Keratinocyte (primary cell): ENCODE measurements around the gene GPALPP1. TPM values are rescaled to one million over a fixed set of nuclear protein-coding genes. Genes with fewer than 3 reads are reported as not detected.

Experiments used
- DNase-seq: peaks from one replicate; pipeline ENCODE4 v3.0.0-alpha.2; 2011; ENCODE audit warnings: low read depth, missing footprints, low spot score
- FAIRE-seq: peaks from 2 replicates; lab custom pipeline; 2011; peaks lifted over from hg19 to GRCh38; lab: Jason Lieb, UNC
- H2AFZ ChIP-seq: 2 replicates; pipeline ENCODE4 v1.6.0; 2012; ENCODE audit warnings: low read length, control low read depth, inconsistent platforms; ENCODE audit not compliant: control insufficient read depth
- H3K27ac ChIP-seq: 2 replicates; pipeline ENCODE4 v1.5.1; 2011; ENCODE audit warnings: low read length; ENCODE audit not compliant: control insufficient read depth, insufficient read depth
- H3K27me3 ChIP-seq: 3 replicates; pipeline ENCODE4 v1.6.0; 2011; ENCODE audit warnings: low read length; ENCODE audit not compliant: control insufficient read depth, insufficient read depth; ENCODE audit errors: extremely low read depth
- H3K36me3 ChIP-seq, 2 experiments: 2 replicates in 1 of 2; 3 replicates in 1 of 2; pipeline ENCODE4 v1.5.1; 2011; ENCODE audit warnings: low read length in 2 of 2, mild to moderate bottlenecking in 1 of 2; ENCODE audit not compliant: control insufficient read depth in 2 of 2, insufficient read depth in 2 of 2; ENCODE audit errors: extremely low read depth in 1 of 2
- H3K4me1 ChIP-seq: 3 replicates; pipeline ENCODE4 v1.5.1; 2011; ENCODE audit warnings: low read length; ENCODE audit not compliant: control insufficient read depth, insufficient read depth; ENCODE audit errors: extremely low read depth
- H3K4me2 ChIP-seq: 3 replicates; pipeline ENCODE4 v1.6.0; 2011; ENCODE audit warnings: low read depth, low read length; ENCODE audit not compliant: control insufficient read depth, insufficient read depth; ENCODE audit errors: extremely low read depth
- H3K4me3 ChIP-seq, 3 experiments: fragments of 200-600 bp in 1 of 3; sonication (generic) in 1 of 3; 2 replicates in 2 of 3; 3 replicates in 1 of 3; pipeline ENCODE4 v1.5.1; 2011 to 2016; ENCODE audit warnings: low read length in 3 of 3, mild to moderate bottlenecking in 3 of 3, control low read depth in 2 of 3, inconsistent platforms in 1 of 3, low read depth in 1 of 3, mixed read lengths in 1 of 3, mixed run types in 1 of 3, moderate library complexity in 1 of 3; ENCODE audit not compliant: control insufficient read depth in 2 of 3, insufficient read depth in 2 of 3; ENCODE audit errors: extremely low read depth in 1 of 3
- H3K79me2 ChIP-seq: 2 replicates; pipeline ENCODE4 v1.6.0; 2012; ENCODE audit warnings: low read length; ENCODE audit not compliant: control insufficient read depth, insufficient read depth
- H3K9ac ChIP-seq: 3 replicates; pipeline ENCODE4 v1.6.0; 2011; ENCODE audit warnings: low read length; ENCODE audit not compliant: control insufficient read depth, insufficient read depth; ENCODE audit errors: extremely low read depth
- H3K9me1 ChIP-seq: 3 replicates; pipeline ENCODE4 v1.6.0; 2011; ENCODE audit warnings: low read length; ENCODE audit not compliant: control insufficient read depth, insufficient read depth; ENCODE audit errors: extremely low read depth
- H3K9me3 ChIP-seq: 2 replicates; pipeline ENCODE4 v1.5.1; 2012; ENCODE audit warnings: low read depth, low read length; ENCODE audit not compliant: control insufficient read depth
- H4K20me1 ChIP-seq: 3 replicates; pipeline ENCODE4 v1.6.0; 2011; ENCODE audit warnings: low read length; ENCODE audit not compliant: control insufficient read depth, insufficient read depth; ENCODE audit errors: extremely low read depth
- EZH2 ChIP-seq: IDR thresholded peaks from one replicate; pipeline ENCODE4 v1.6.1; 2012; ENCODE audit warnings: inconsistent platforms, mild to moderate bottlenecking, low read length, moderate library complexity
- dilution Hi-C: fragments of 300-500 bp; cut with MboI; formaldehyde crosslinking; loops from one replicate; pipeline ENCODE4 v1.7.0; 2020; ENCODE audit warnings: low sequenced_read_pairs; ENCODE audit not compliant: extremely low pct_ligation_motif_present
- polyA plus RNA-seq, 5 experiments: library from polyadenylated mRNA; depleted of rRNA in 3 of 5; stranded (reverse) in 3 of 5; stranded (forward) in 1 of 5; unstranded in 1 of 5; fragments of >200 nt; gene quantifications; 1 replicate in 1 of 5; 2 replicates in 3 of 5; 3 replicates in 1 of 5; pipeline versions ENCODE4 v1.2.1 to v1.2.3, GENCODE V29; 2011 to 2012; ENCODE audit warnings: missing spikeins in 2 of 5, low read depth in 1 of 5, low replicate concordance in 1 of 5
- TF ChIP-seq, protein P1 (sequence below), 3 experiments: IDR thresholded peaks in 1 of 3; conservative IDR thresholded peaks in 1 of 3; optimal IDR thresholded peaks in 1 of 3; 2 replicates in 2 of 3; 3 replicates in 1 of 3; pipeline versions ENCODE3 to v1.5.1; 2011; ENCODE audit warnings: low read length in 3 of 3, mild to moderate bottlenecking in 3 of 3, moderate library complexity in 2 of 3, control low read depth in 1 of 3, inconsistent platforms in 1 of 3; ENCODE audit not compliant: insufficient read depth in 2 of 3; ENCODE audit errors: extremely low read depth in 1 of 3

The GPALPP1 gene
- polyA plus RNA-seq, 1 donor (not counting 4 experiments of a cell fraction or from before 2014, with no cell fraction given), result 17.7 TPM

DNA sequence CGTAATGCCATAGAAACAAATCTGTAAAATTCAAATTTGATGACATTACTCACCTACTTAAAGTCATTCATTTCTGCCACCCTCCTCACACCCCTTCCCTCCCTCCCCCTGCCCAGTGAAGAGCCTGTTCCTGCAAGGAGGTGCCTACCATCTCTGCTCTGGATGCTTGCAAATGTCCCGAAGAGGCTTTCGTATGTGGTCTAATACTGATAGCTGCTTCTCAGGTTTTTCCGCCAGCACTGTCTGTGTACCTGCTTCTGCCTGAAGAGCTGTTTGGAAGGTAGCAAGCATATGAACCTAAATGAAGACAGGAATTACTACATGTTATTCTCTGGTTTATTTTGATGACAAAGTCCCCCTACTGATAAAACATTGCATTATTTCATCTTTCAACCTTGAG, 57.1 kb downstream of the GPALPP1 start:
- H3K79me2 ChIP-seq, result no peaks in the 10 kb centered on the region
- H3K27ac ChIP-seq, result no peak overlapping the region
- no peak for DNase-seq
- no peak for FAIRE-seq
- no peaks in the 10 kb centered on the region for H3K9me1 ChIP-seq
- H3K9me3 ChIP-seq, result no peaks in the 10 kb centered on the region
- H3K9ac ChIP-seq, result peak overlapping the region; percentile 69
- peak overlapping the region in 2 of 3 experiments; percentile 65 to 85 for H3K4me3 ChIP-seq
- H3K4me2 ChIP-seq, result peak overlapping the region; percentile 96
- H3K27me3 ChIP-seq, result no peaks in the 10 kb centered on the region
- TF ChIP-seq, protein P1, sequence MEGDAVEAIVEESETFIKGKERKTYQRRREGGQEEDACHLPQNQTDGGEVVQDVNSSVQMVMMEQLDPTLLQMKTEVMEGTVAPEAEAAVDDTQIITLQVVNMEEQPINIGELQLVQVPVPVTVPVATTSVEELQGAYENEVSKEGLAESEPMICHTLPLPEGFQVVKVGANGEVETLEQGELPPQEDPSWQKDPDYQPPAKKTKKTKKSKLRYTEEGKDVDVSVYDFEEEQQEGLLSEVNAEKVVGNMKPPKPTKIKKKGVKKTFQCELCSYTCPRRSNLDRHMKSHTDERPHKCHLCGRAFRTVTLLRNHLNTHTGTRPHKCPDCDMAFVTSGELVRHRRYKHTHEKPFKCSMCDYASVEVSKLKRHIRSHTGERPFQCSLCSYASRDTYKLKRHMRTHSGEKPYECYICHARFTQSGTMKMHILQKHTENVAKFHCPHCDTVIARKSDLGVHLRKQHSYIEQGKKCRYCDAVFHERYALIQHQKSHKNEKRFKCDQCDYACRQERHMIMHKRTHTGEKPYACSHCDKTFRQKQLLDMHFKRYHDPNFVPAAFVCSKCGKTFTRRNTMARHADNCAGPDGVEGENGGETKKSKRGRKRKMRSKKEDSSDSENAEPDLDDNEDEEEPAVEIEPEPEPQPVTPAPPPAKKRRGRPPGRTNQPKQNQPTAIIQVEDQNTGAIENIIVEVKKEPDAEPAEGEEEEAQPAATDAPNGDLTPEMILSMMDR (optimal IDR thresholded peaks at IDR 0.05 in 1 of 3, IDR thresholded peaks at IDR 0.05 in 1 of 3, conservative IDR thresholded peaks at IDR 0.05 in 1 of 3; ENCODE audit: extremely low read depth in 1 of 3, insufficient read depth in 2 of 3, low read length in 3 of 3), result no peak
- no peak for TF ChIP-seq EZH2
- H2AFZ ChIP-seq, result peak overlapping the region; percentile 95
- H4K20me1 ChIP-seq, result no peaks in the 10 kb centered on the region
- dilution Hi-C loops, result no loop called here
- peaks cover 14% of the 10 kb centered on the region for H3K4me1 ChIP-seq
- H3K36me3 ChIP-seq, result no peaks in the 10 kb centered on the region

DNA sequence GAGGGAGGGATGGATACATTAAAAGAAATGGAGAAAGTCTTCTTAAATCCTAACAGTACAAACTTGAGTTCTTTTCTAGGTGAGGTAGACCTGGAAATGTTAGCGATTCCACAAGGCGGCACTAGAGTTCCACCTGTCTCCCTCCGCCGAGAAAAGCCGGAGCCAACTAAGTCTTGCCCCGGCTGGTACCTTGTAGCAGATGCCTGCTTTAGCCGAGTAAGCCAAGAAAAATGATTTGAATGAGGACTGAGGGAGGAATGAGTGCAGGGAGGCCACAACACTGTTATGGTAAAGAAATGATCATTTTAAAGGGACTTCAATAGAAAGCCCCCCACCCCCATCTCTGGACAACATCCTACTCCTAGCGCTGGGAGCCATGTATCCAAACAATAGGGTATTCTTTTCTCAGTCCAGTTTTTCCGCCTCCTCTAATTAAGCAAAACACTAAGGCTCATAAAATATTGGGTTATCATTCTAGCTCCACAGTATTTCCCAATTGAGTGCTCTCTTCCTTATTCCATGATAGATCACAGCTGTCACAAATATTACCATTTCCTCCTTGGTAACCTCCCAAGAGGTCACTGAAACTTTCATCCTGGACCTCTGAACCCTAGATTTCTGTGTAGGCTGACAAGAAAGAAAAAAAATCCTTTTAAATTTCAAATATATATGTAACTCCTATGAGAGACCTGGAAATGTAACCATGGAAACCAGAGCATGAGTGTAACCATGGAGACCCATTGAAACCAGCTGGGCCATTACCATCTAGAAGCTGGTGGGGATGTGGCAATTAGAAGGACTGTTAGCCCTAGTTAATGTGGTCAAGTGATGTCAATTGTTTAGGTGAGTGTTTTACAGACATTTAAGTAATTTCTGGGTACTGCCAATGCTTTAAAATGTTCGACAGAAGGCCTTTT, 58.3 kb downstream of the GPALPP1 start:
- H3K36me3 ChIP-seq, result no peaks in the 10 kb centered on the region

More for the DNA sequence above, 58.3 kb downstream of the GPALPP1 start:
- dilution Hi-C loops, result no loop called here
- Histone ChIP-seq H3K4me3 (peak overlapping the region; percentile 32 to 85 (median 65)), H3K27me3 (no peaks in the 10 kb centered on the region), H3K4me1 (peaks cover 15% of the 10 kb centered on the region), H2AFZ (peak overlapping the region; percentile 95), H3K9me1 (no peaks in the 10 kb centered on the region), H3K9me3 (no peaks in the 10 kb centered on the region), H3K79me2 (no peaks in the 10 kb centered on the region), H3K9ac (peak overlapping the region; percentile 69), H4K20me1 (no peaks in the 10 kb centered on the region), H3K4me2 (peak overlapping the region; percentile 96), H3K27ac (peak overlapping the region; percentile 2)
- peak; percentile 41 for DNase-seq
- FAIRE-seq, result peak; percentile 72
- TF ChIP-seq, protein P1 (optimal IDR thresholded peaks at IDR 0.05 in 1 of 3, IDR thresholded peaks at IDR 0.05 in 1 of 3, conservative IDR thresholded peaks at IDR 0.05 in 1 of 3; ENCODE audit: extremely low read depth in 1 of 3, insufficient read depth in 2 of 3, low read length in 3 of 3), result peak; percentile 83 to 94 (median 85)
- TF ChIP-seq EZH2, result no peak
